GM12865 (cell line): ENCODE measurements around the gene SYNPO.

Source experiments
- DNase-seq: peaks from one replicate; pipeline ENCODE4 v3.0.0; 2010; ENCODE audit warnings: low read depth
- H3K4me3 ChIP-seq: 2 replicates; pipeline ENCODE4 v1.5.1; 2011; ENCODE audit warnings: mild to moderate bottlenecking, low read depth, low read length, control low read depth
- CTCF ChIP-seq: IDR thresholded peaks from 2 replicates; pipeline ENCODE4 v1.5.1; 2011; ENCODE audit warnings: low read length, control low read depth, low read depth, inconsistent platforms; ENCODE audit not compliant: insufficient read depth; ENCODE audit errors: missing control alignments

The SYNPO gene

GRCh38 chr5:150618163-150618562 lies 22.3 kb upstream of the SYNPO start:
- no peak overlapping the region for H3K4me3 ChIP-seq
- no peak for DNase-seq
- no peak for TF ChIP-seq CTCF

- no peak for DNase-seq
- no peak overlapping the region for H3K4me3 ChIP-seq
- TF ChIP-seq CTCF: no peak
Observed at GRCh38 chr5:150618588-150619281, 21.7 kb upstream of the SYNPO start.

- DNase-seq: no peak
- no peak for TF ChIP-seq CTCF
Observed at GRCh38 chr5:150619359-150620230, 20.9 kb upstream of the SYNPO start.

GRCh38 chr5:150621301-150621700 lies 19.2 kb upstream of the SYNPO start:
- no peak for DNase-seq
- H3K4me3 ChIP-seq: no peak overlapping the region
- no peak for TF ChIP-seq CTCF

More at GRCh38 chr5:150619359-150620230, 20.9 kb upstream of the SYNPO start:
- no peak overlapping the region for H3K4me3 ChIP-seq

GRCh38 chr5:150622157-150622556 lies 18.3 kb upstream of the SYNPO start:
- no peak overlapping the region for H3K4me3 ChIP-seq
- TF ChIP-seq CTCF: no peak
- no peak for DNase-seq

GRCh38 chr5:150623152-150623877 lies 17.1 kb upstream of the SYNPO start:
- peak; percentile 57 for DNase-seq
- H3K4me3 ChIP-seq: peak overlapping the region; percentile 50
- no peak for TF ChIP-seq CTCF
